HEK293 (cell line): ENCODE data around the gene MBOAT2.

Experiments
- GLI4 ChIP-seq: fragments of 450-650 bp; formaldehyde crosslinking; IDR thresholded peaks from 2 replicates; pipeline ENCODE4 v1.5.1; 2016; ENCODE audit warnings: missing biosample characterization, missing genetic modification characterization
- ZNF121 ChIP-seq: fragments of 450-650 bp; formaldehyde crosslinking; IDR thresholded peaks from 2 replicates; pipeline ENCODE4 v1.5.1; 2016; ENCODE audit warnings: missing biosample characterization, missing genetic modification characterization
- ZNF138 ChIP-seq: fragments of 450-650 bp; formaldehyde crosslinking; IDR thresholded peaks from 2 replicates; pipeline ENCODE4 v1.5.1; 2016; ENCODE audit warnings: missing biosample characterization, missing genetic modification characterization, borderline replicate concordance
- ZNF776 ChIP-seq: fragments of 450-650 bp; formaldehyde crosslinking; IDR thresholded peaks from 2 replicates; pipeline ENCODE4 v1.5.0; 2017; ENCODE audit warnings: missing biosample characterization, missing genetic modification characterization, borderline replicate concordance
- ZSCAN30 ChIP-seq: fragments of 450-650 bp; IDR thresholded peaks from 2 replicates; pipeline ENCODE4 v1.5.1; 2018; ENCODE audit warnings: missing biosample characterization, mild to moderate bottlenecking, missing genetic modification characterization, moderate library complexity

GRCh38 chr2:8927510-8928455 lies 75.7 kb downstream of the MBOAT2 start:
- TF ChIP-seq GLI4 (tag by site-specific recombination) = no peak
- no peak for TF ChIP-seq ZNF776 (tag by site-specific recombination)
- no peak for TF ChIP-seq ZNF138 (tag by site-specific recombination)
- no peak for TF ChIP-seq ZNF121 (tag by site-specific recombination)
- no peak for TF ChIP-seq ZSCAN30
